CD14-positive monocyte (primary cell): Measurements from ENCODE around the gene RAPH1. TPM values are rescaled to one million over a fixed set of nuclear protein-coding genes. Genes with fewer than 3 reads are reported as not detected.

Source experiments
- DNase-seq, 3 donors: peaks; one replicate each; pipeline ENCODE4 v3.0.0-alpha.2; 2011 to 2022
- H2AFZ ChIP-seq: 2 replicates; pipeline ENCODE4 v1.6.0; 2012; ENCODE audit warnings: mild to moderate bottlenecking, low read depth, low read length, inconsistent platforms; ENCODE audit not compliant: insufficient read depth, poor library complexity, severe bottlenecking
- H3K27ac ChIP-seq, 2 donors: 1 replicate in 1 of 2; 2 replicates in 1 of 2; pipeline ENCODE4 v1.5.1; 2012 to 2013; ENCODE audit warnings: low read length in 2 of 2, control low read depth in 1 of 2, inconsistent platforms in 1 of 2, low read depth in 1 of 2, mild to moderate bottlenecking in 1 of 2
- H3K27me3 ChIP-seq, 2 donors: one replicate each; pipeline versions ENCODE4 v1.6.0 to v1.6.1; 2011 to 2013; ENCODE audit warnings: low read length in 2 of 2; ENCODE audit not compliant: control insufficient read depth in 2 of 2, insufficient read depth in 2 of 2
- H3K36me3 ChIP-seq, 2 donors: replicated peaks in 1 of 2; 1 replicate in 1 of 2; 2 replicates in 1 of 2; pipeline versions ENCODE4 v1.5.1 to v1.6.1; 2012 to 2013; ENCODE audit warnings: low read length in 2 of 2, control low read depth in 1 of 2, inconsistent platforms in 1 of 2, mild to moderate bottlenecking in 1 of 2; ENCODE audit not compliant: insufficient read depth in 2 of 2, control insufficient read depth in 1 of 2
- H3K4me1 ChIP-seq, 2 donors: 1 replicate in 1 of 2; 2 replicates in 1 of 2; pipeline versions ENCODE4 v1.5.1 to v1.6.1; 2012 to 2013; ENCODE audit warnings: low read length in 2 of 2, control low read depth in 1 of 2, inconsistent platforms in 1 of 2, mild to moderate bottlenecking in 1 of 2, moderate library complexity in 1 of 2; ENCODE audit not compliant: insufficient read depth in 2 of 2, control insufficient read depth in 1 of 2
- H3K4me2 ChIP-seq: replicated peaks from 2 replicates; pipeline ENCODE3; 2012; ENCODE audit warnings: low read length, moderate library complexity, mild to moderate bottlenecking; ENCODE audit not compliant: poor library complexity, severe bottlenecking; ENCODE audit errors: extremely low read depth
- H3K4me3 ChIP-seq, 3 experiments: fragments of 200-600 bp in 1 of 3; sonication (generic) in 1 of 3; replicated peaks in 1 of 3; 1 replicate in 2 of 3; 2 replicates in 1 of 3; pipeline ENCODE4 v1.5.1; 2011 to 2013; ENCODE audit warnings: low read length in 3 of 3, mild to moderate bottlenecking in 3 of 3, control low read depth in 2 of 3, low read depth in 2 of 3, inconsistent platforms in 1 of 3, moderate library complexity in 1 of 3
- H3K79me2 ChIP-seq: 2 replicates; pipeline ENCODE4 v1.6.0; 2012; ENCODE audit warnings: mild to moderate bottlenecking, control low read depth, inconsistent platforms, low read length, moderate library complexity; ENCODE audit not compliant: insufficient read depth
- H3K9ac ChIP-seq: 2 replicates; pipeline ENCODE4 v1.6.0; 2017; ENCODE audit warnings: low read length, mild to moderate bottlenecking; ENCODE audit not compliant: insufficient read depth, poor library complexity, severe bottlenecking
- H3K9me3 ChIP-seq, 2 donors: replicated peaks in 1 of 2; 1 replicate in 1 of 2; 2 replicates in 1 of 2; pipeline versions ENCODE4 v1.5.1 to v1.6.1; 2012 to 2013; ENCODE audit warnings: low read length in 2 of 2, control low read depth in 1 of 2; ENCODE audit not compliant: control insufficient read depth in 1 of 2, insufficient read depth in 1 of 2
- H4K20me1 ChIP-seq: 2 replicates; pipeline ENCODE4 v1.6.0; 2012; ENCODE audit warnings: mild to moderate bottlenecking, low read length, control low read depth, moderate library complexity; ENCODE audit not compliant: insufficient read depth
- H3K27ac Mint-ChIP-seq, 7 donors: one replicate each; pipeline ENCODE4 v1.8.0; 2020; ENCODE audit warnings: mild to moderate bottlenecking in 7 of 7, mixed read lengths in 7 of 7, moderate library complexity in 6 of 7, inconsistent platforms in 2 of 7
- H3K27me3 Mint-ChIP-seq, 3 donors: one replicate each; pipeline ENCODE4 v1.8.0; 2021 to 2022; ENCODE audit warnings: low read depth in 3 of 3, mild to moderate bottlenecking in 3 of 3, mixed read lengths in 3 of 3, moderate library complexity in 3 of 3, inconsistent platforms in 1 of 3
- H3K36me3 Mint-ChIP-seq, 2 donors: one replicate each; pipeline ENCODE4 v1.8.0; 2020; ENCODE audit warnings: mixed read lengths in 2 of 2, inconsistent platforms in 1 of 2, mild to moderate bottlenecking in 1 of 2
- H3K4me1 Mint-ChIP-seq: one replicate; pipeline ENCODE4 v1.8.0; 2020; ENCODE audit warnings: mild to moderate bottlenecking, mixed read lengths
- H3K4me3 Mint-ChIP-seq, 2 donors: one replicate each; pipeline ENCODE4 v1.8.0; 2020; ENCODE audit warnings: mild to moderate bottlenecking in 2 of 2, mixed read lengths in 2 of 2, moderate library complexity in 1 of 2
- H3K9me3 Mint-ChIP-seq, 7 donors: one replicate each; pipeline ENCODE4 v1.8.0; 2020 to 2022; ENCODE audit warnings: mixed read lengths in 7 of 7, mild to moderate bottlenecking in 6 of 7, moderate library complexity in 6 of 7, inconsistent platforms in 2 of 7
- WGBS: methylation state at CpG from one replicate; pipeline ENCODE4 v1.1.5; 2013; ENCODE audit warnings: missing lambda C conversion rate; ENCODE audit not compliant: insufficient coverage; 5-methylcytosine and 5-hydroxymethylcytosine counted together
- intact Hi-C, 2 donors: fragments of 100-400 bp; cut with micrococcal nuclease; formaldehyde crosslinking; loops; one replicate each; pipeline versions ENCODE4 v1.15.0 to v1.15.1; 2023
- polyA plus RNA-seq, 3 donors: library from polyadenylated mRNA; depleted of rRNA in 1 of 3; unstranded in 2 of 3; stranded (reverse) in 1 of 3; fragments of 300-500 nt in 2 of 3; fragments of >200 nt in 1 of 3; fragmentation: Illumina TruSeq in 2 of 3; gene quantifications; 1 replicate in 2 of 3; 2 replicates in 1 of 3; pipeline ENCODE4 v1.2.3, GENCODE V29; 2012 to 2021
- TF ChIP-seq, protein P1 (sequence below): fragments of 200-600 bp; IDR thresholded peaks from one replicate; pipeline ENCODE4 v1.8.0; 2022; ENCODE audit warnings: antibody characterized with exemption, mild to moderate bottlenecking

The RAPH1 gene
- polyA plus RNA-seq, 3 donors: 3.8 to 5.1 (median 4.5) TPM

DNA sequence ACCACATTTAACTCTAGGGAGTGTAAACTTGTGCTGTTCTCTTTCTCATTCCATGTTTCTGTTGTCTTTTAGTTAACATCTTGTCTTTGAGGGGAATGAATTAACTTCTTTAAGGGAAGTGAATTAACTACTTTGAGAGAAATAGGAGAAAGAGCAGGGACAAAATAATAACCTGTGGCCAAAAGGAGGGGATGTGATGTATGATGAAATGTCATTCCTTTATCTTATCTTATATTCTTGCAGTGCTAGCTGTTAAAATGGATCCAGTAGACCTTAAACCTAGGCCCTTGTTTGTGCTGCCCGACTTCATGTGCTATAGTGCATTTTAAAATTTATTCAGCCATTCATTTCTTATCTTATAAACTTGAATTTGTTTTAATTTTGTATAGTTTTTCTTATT, 188.5 kb downstream of the RAPH1 start:
- Histone ChIP-seq H2AFZ (no peak overlapping the region), H3K4me2 (no peak overlapping the region), H4K20me1 (no peaks in the 10 kb centered on the region), H3K4me3 (no peak overlapping the region), H3K27me3 (no peaks in the 10 kb centered on the region), H3K36me3 (no peaks in the 10 kb centered on the region), H3K27ac (no peak overlapping the region), H3K9ac (no peak overlapping the region), H3K79me2 (no peaks in the 10 kb centered on the region), H3K9me3 (no peaks in the 10 kb centered on the region), H3K4me1 (no peaks in the 10 kb centered on the region)
- no peak overlapping the region for H3K4me3 Mint-ChIP-seq
- H3K4me1 Mint-ChIP-seq: no peaks in the 10 kb centered on the region
- TF ChIP-seq, protein P1, sequence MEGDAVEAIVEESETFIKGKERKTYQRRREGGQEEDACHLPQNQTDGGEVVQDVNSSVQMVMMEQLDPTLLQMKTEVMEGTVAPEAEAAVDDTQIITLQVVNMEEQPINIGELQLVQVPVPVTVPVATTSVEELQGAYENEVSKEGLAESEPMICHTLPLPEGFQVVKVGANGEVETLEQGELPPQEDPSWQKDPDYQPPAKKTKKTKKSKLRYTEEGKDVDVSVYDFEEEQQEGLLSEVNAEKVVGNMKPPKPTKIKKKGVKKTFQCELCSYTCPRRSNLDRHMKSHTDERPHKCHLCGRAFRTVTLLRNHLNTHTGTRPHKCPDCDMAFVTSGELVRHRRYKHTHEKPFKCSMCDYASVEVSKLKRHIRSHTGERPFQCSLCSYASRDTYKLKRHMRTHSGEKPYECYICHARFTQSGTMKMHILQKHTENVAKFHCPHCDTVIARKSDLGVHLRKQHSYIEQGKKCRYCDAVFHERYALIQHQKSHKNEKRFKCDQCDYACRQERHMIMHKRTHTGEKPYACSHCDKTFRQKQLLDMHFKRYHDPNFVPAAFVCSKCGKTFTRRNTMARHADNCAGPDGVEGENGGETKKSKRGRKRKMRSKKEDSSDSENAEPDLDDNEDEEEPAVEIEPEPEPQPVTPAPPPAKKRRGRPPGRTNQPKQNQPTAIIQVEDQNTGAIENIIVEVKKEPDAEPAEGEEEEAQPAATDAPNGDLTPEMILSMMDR: no peak
- no peaks in the 10 kb centered on the region for H3K36me3 Mint-ChIP-seq
- no peak overlapping the region for H3K27ac Mint-ChIP-seq
- no peak for DNase-seq
- intact Hi-C loops: no loop called here
- peaks cover 0 to 6% (median 4%) of the 10 kb centered on the region in 7 donors for H3K9me3 Mint-ChIP-seq
- H3K27me3 Mint-ChIP-seq: peaks cover 0 to 2% (median 0%) of the 10 kb centered on the region in 3 donors
- WGBS: no CpG with 5 or more reads among the region's 1 CpG

DNA sequence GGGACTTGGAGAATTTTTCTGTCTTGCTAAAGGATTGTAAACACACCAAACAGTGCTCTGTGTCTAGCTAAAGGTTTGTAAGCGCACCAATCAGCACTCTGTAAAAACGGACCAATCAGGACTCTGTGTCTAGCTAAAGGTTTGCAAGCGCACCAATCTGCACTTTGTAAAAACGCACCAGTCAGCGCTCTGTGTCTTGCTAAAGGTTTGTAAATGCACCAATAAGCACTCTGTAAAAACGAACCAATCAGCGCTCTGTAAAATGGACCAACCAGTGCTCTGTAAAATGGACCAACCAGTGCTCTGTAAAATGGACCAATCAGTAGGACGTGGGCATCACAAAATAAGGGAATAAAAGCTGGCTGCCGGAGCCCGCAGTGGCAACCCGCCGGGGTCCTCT, 190.4 kb downstream of the RAPH1 start:
- Histone ChIP-seq H4K20me1 (no peaks in the 10 kb centered on the region), H3K27me3 (no peaks in the 10 kb centered on the region), H3K27ac (no peak overlapping the region), H3K4me3 (no peak overlapping the region), H3K4me1 (no peaks in the 10 kb centered on the region), H2AFZ (no peak overlapping the region), H3K9ac (no peak overlapping the region), H3K9me3 (no peaks in the 10 kb centered on the region), H3K4me2 (no peak overlapping the region), H3K79me2 (no peaks in the 10 kb centered on the region), H3K36me3 (no peaks in the 10 kb centered on the region)
- Mint-ChIP-seq H3K9me3 (peaks cover 0 to 5% (median 2%) of the 10 kb centered on the region in 7 donors), H3K36me3 (no peaks in the 10 kb centered on the region), H3K4me3 (no peak overlapping the region), H3K27me3 (peaks cover 0 to 2% (median 0%) of the 10 kb centered on the region in 3 donors), H3K27ac (no peak overlapping the region), H3K4me1 (no peaks in the 10 kb centered on the region)
- intact Hi-C loops: no loop called here
- WGBS: 98% methylated on average over 12 of the region's 12 CpGs
- no peak for DNase-seq
- TF ChIP-seq, protein P1: no peak

Other genes with a start within 250 kb of the RAPH1 start
- 1 to 10 TPM; 6.1 to 9.2 (median 7.1) TPM for gene ABI2, start 206.9 kb downstream of the RAPH1 start, polyA plus RNA-seq
- under 1 TPM in 2 of 3 donors, not detected in 1; 0.09 to 0.21 TPM for gene CD28, start 171.3 kb upstream of the RAPH1 start, polyA plus RNA-seq